Neuronal stem cell (in vitro differentiated cells): Measurements from ENCODE around the gene CLEC4E.
"Not testable (repeated sequence)": the region's sequence is repeated elsewhere in the genome, so short reads cannot be mapped to it uniquely, and the experiment has no call there.

ENCODE experiments used
- DNase-seq: peaks from one replicate; pipeline ENCODE4 v3.0.0-alpha.2; 2013; ENCODE audit warnings: low spot score
- H2AFZ ChIP-seq: one replicate; pipeline ENCODE4 v1.6.1; 2013; ENCODE audit warnings: mild to moderate bottlenecking, low read length, inconsistent platforms
- H2AK5ac ChIP-seq: 2 replicates; pipeline ENCODE4 v1.6.1; 2013; ENCODE audit warnings: low read depth, mild to moderate bottlenecking, inconsistent platforms, low read length, moderate library complexity, mixed read lengths
- H2BK120ac ChIP-seq: 2 replicates; pipeline ENCODE4 v1.6.1; 2013; ENCODE audit warnings: low read depth, mild to moderate bottlenecking, inconsistent platforms, low read length, moderate library complexity, mixed read lengths
- H2BK12ac ChIP-seq: one replicate; pipeline ENCODE4 v1.6.1; 2013; ENCODE audit warnings: low read length, inconsistent platforms
- H2BK15ac ChIP-seq: 2 replicates; pipeline ENCODE4 v1.6.1; 2013; ENCODE audit warnings: mild to moderate bottlenecking, low read length, inconsistent platforms, mixed read lengths
- H2BK5ac ChIP-seq: one replicate; pipeline ENCODE4 v1.6.1; 2013; ENCODE audit warnings: inconsistent platforms, mild to moderate bottlenecking, low read length, moderate library complexity
- H3K14ac ChIP-seq: one replicate; pipeline ENCODE4 v1.6.1; 2013; ENCODE audit warnings: low read length, inconsistent platforms
- H3K18ac ChIP-seq: 2 replicates; pipeline ENCODE4 v1.6.1; 2013; ENCODE audit warnings: low read length, inconsistent platforms
- H3K23ac ChIP-seq: 2 replicates; pipeline ENCODE4 v1.6.1; 2013; ENCODE audit warnings: low read depth, mild to moderate bottlenecking, mixed read lengths, low read length, inconsistent platforms; ENCODE audit not compliant: poor library complexity
- H3K27ac ChIP-seq: replicated peaks from 3 replicates; pipeline ENCODE4 v1.5.1; 2013; ENCODE audit warnings: low read length, inconsistent platforms
- H3K27me3 ChIP-seq, 3 experiments: 2 replicates each; pipeline ENCODE4 v1.6.1; 2013; ENCODE audit warnings: low read length in 3 of 3, mild to moderate bottlenecking in 2 of 3, inconsistent platforms in 1 of 3, low read depth in 1 of 3, mixed read lengths in 1 of 3, moderate library complexity in 1 of 3; ENCODE audit not compliant: control insufficient read depth in 3 of 3, insufficient read depth in 3 of 3
- H3K36me3 ChIP-seq, 2 donors: replicated peaks in 1 of 2; 2 replicates each; pipeline ENCODE4 v1.6.1; 2013; ENCODE audit warnings: low read length in 2 of 2; ENCODE audit not compliant: control insufficient read depth in 2 of 2, insufficient read depth in 2 of 2
- H3K4ac ChIP-seq: 2 replicates; pipeline ENCODE4 v1.6.1; 2013; ENCODE audit warnings: inconsistent platforms, mild to moderate bottlenecking, low read length, moderate library complexity
- H3K4me1 ChIP-seq, 2 donors: 1 replicate in 1 of 2; 2 replicates in 1 of 2; pipeline ENCODE4 v1.6.1; 2013; ENCODE audit warnings: low read length in 2 of 2, low read depth in 1 of 2; ENCODE audit not compliant: control insufficient read depth in 2 of 2, insufficient read depth in 1 of 2
- H3K4me2 ChIP-seq: one replicate; pipeline ENCODE4 v1.6.1; 2013; ENCODE audit warnings: mild to moderate bottlenecking, low read length, inconsistent platforms; ENCODE audit not compliant: insufficient read depth, poor library complexity, severe bottlenecking
- H3K4me3 ChIP-seq, 2 donors: 2 replicates each; pipeline ENCODE4 v1.5.1; 2013; ENCODE audit warnings: low read length in 2 of 2, mild to moderate bottlenecking in 2 of 2, inconsistent platforms in 1 of 2, moderate library complexity in 1 of 2
- H3K79me1 ChIP-seq: one replicate; pipeline ENCODE4 v1.6.1; 2013; ENCODE audit warnings: low read depth, mild to moderate bottlenecking, inconsistent platforms, low read length, moderate library complexity
- H3K9ac ChIP-seq: one replicate; pipeline ENCODE4 v1.6.1; 2013; ENCODE audit warnings: mild to moderate bottlenecking, low read depth, low read length, inconsistent platforms; ENCODE audit not compliant: poor library complexity
- H3K9me3 ChIP-seq, 2 donors: replicated peaks in 1 of 2; 2 replicates each; pipeline versions ENCODE3 to v1.6.1; 2013; ENCODE audit warnings: low read length in 2 of 2, mild to moderate bottlenecking in 2 of 2, inconsistent platforms in 1 of 2, low read depth in 1 of 2, mixed read lengths in 1 of 2, moderate library complexity in 1 of 2; ENCODE audit not compliant: control insufficient read depth in 2 of 2, insufficient read depth in 1 of 2
- H4K8ac ChIP-seq: one replicate; pipeline ENCODE4 v1.6.1; 2013; ENCODE audit warnings: low read depth, mild to moderate bottlenecking, inconsistent platforms, low read length, moderate library complexity
- H4K91ac ChIP-seq: one replicate; pipeline ENCODE4 v1.6.1; 2013; ENCODE audit warnings: low read length, low read depth, mild to moderate bottlenecking, inconsistent platforms; ENCODE audit not compliant: poor library complexity
- WGBS, 2 donors: extraction: QIAGEN DNeasy Blood & Tissue Kit; methylation state at CpG; one replicate each; pipeline ENCODE4 v1.1.7; 2013; ENCODE audit warnings: missing lambda C conversion rate in 2 of 2, mixed read lengths in 1 of 2; ENCODE audit not compliant: insufficient read length in 2 of 2, insufficient replicate concordance in 1 of 2; ENCODE audit errors: extremely low coverage in 2 of 2; 5-methylcytosine and 5-hydroxymethylcytosine counted together

CLEC4E gene

DNA sequence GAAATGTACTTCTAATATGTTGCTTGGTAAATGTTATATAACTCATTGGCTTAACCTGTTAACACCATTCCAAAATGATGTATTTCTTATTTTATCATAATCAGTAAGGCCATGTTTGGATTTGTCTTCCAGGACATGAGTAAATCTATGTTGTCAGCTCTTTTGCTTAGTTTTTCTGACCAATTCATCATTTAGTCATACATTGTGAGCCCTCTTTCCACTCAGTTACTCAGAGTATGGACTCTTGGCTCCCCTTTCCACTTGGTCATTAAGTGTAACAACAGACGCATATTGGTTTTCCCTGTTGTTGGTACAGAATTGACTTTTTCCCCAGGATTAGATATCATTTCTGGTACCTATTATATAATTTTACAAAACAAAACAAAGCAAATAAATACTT, 36.4 kb downstream of the CLEC4E start:
- H2BK15ac ChIP-seq = no peak overlapping the region
- H3K4me1 ChIP-seq = peaks cover 0 to 10% of the 10 kb centered on the region in 2 donors
- no peaks in the 10 kb centered on the region for H3K9me3 ChIP-seq
- no peak overlapping the region for H2AK5ac ChIP-seq
- H3K36me3 ChIP-seq = no peaks in the 10 kb centered on the region
- H3K4ac ChIP-seq = no peak overlapping the region
- no peak overlapping the region for H2BK120ac ChIP-seq
- no peak overlapping the region for H3K4me3 ChIP-seq
- no peak for DNase-seq
- H2BK5ac ChIP-seq = no peak overlapping the region
- no peak overlapping the region for H3K23ac ChIP-seq
- no peak overlapping the region for H3K9ac ChIP-seq
- no peak overlapping the region for H4K91ac ChIP-seq
- no peak overlapping the region for H3K18ac ChIP-seq
- WGBS, 2 donors = no CpG with 5 or more reads among the region's 1 CpG
- H3K27me3 ChIP-seq = peaks cover 0 to 7% (median 0%) of the 10 kb centered on the region in 3 experiments
- H3K14ac ChIP-seq = no peak overlapping the region
- H2BK12ac ChIP-seq = no peak overlapping the region
- no peak overlapping the region for H2AFZ ChIP-seq
- H3K4me2 ChIP-seq = no peak overlapping the region
- no peaks in the 10 kb centered on the region for H3K79me1 ChIP-seq
- H3K27ac ChIP-seq = no peak overlapping the region
- H4K8ac ChIP-seq = no peak overlapping the region

DNA sequence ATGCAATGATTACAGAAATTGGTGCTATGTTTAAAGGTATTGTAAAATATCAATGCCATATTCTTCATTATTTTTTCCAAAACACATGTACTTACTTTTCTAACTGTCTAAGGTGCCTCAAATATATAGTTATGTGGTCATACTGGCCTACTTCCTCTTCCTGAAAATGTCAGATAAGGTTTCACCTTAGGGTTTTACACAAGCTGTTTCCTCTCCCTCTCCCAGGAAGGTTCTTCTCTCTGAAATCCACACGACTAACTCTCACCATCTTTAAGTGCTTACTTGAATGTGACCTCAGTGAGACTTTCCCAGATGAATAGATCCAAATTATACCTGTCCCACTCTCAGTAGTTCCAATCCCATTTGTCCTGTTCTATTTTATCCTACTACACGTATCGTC, 39.0 kb downstream of the CLEC4E start:
- H3K23ac ChIP-seq = no peak overlapping the region
- H4K8ac ChIP-seq = no peak overlapping the region
- 100% methylated on average over 2 of the region's 3 CpGs; no CpG with 5 or more reads in 1 of the 2 donors for WGBS, 2 donors
- no peak for DNase-seq
- H3K4ac ChIP-seq = no peak overlapping the region
- no peak overlapping the region for H2BK12ac ChIP-seq
- no peak overlapping the region for H3K4me2 ChIP-seq
- H3K27ac ChIP-seq = no peak overlapping the region
- no peak overlapping the region for H2AFZ ChIP-seq
- H3K36me3 ChIP-seq = no peaks in the 10 kb centered on the region
- no peak overlapping the region for H4K91ac ChIP-seq
- no peaks in the 10 kb centered on the region for H3K79me1 ChIP-seq
- H3K9me3 ChIP-seq = no peaks in the 10 kb centered on the region
- H2AK5ac ChIP-seq = no peak overlapping the region
- H3K18ac ChIP-seq = no peak overlapping the region
- H3K27me3 ChIP-seq = peaks cover 0 to 8% (median 0%) of the 10 kb centered on the region in 3 experiments
- no peak overlapping the region for H2BK15ac ChIP-seq
- no peaks in the 10 kb centered on the region for H3K4me1 ChIP-seq
- no peak overlapping the region for H2BK5ac ChIP-seq
- no peak overlapping the region for H2BK120ac ChIP-seq
- H3K4me3 ChIP-seq = no peak overlapping the region
- no peak overlapping the region for H3K9ac ChIP-seq
- H3K14ac ChIP-seq = no peak overlapping the region

DNA sequence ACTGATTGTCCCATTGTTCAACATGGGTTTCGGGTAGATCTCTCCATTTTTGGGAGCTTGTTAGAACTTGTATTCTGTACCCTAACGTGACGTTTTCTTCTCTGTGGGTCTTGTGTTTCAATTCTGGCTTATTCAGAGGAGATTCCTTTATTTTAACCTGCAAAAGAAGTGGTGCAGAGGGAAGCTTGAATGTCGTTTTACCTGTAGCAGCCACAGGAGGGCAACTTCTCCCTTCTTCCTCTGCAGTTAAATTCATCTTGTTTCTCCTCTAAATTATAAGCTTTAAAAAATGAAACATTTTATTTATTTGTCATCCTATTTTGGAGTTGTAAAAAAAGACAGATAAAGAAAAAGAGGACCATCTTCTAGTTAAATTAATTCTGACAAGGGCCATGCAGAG, 41.1 kb downstream of the CLEC4E start:
- H2BK5ac ChIP-seq = no peak overlapping the region
- H3K27me3 ChIP-seq = peaks cover 0 to 8% (median 0%) of the 10 kb centered on the region in 3 experiments
- no peak overlapping the region for H4K91ac ChIP-seq
- no peak overlapping the region for H2BK120ac ChIP-seq
- H3K9ac ChIP-seq = no peak overlapping the region
- H3K4me3 ChIP-seq = no peak overlapping the region
- no peak overlapping the region for H3K23ac ChIP-seq
- no peaks in the 10 kb centered on the region for H3K9me3 ChIP-seq
- no peak overlapping the region for H3K4me2 ChIP-seq
- H3K4me1 ChIP-seq = no peaks in the 10 kb centered on the region
- no peak overlapping the region for H3K18ac ChIP-seq
- no peaks in the 10 kb centered on the region for H3K79me1 ChIP-seq
- H4K8ac ChIP-seq = no peak overlapping the region
- no peak overlapping the region for H2AK5ac ChIP-seq
- H2BK15ac ChIP-seq = no peak overlapping the region
- no peak overlapping the region for H3K4ac ChIP-seq
- DNase-seq = no peak
- no peak overlapping the region for H2AFZ ChIP-seq
- H3K14ac ChIP-seq = no peak overlapping the region
- no peaks in the 10 kb centered on the region for H3K36me3 ChIP-seq
- no peak overlapping the region for H2BK12ac ChIP-seq
- no peak overlapping the region for H3K27ac ChIP-seq
- no CpG with 5 or more reads among the region's 4 CpGs for WGBS, 2 donors

DNA sequence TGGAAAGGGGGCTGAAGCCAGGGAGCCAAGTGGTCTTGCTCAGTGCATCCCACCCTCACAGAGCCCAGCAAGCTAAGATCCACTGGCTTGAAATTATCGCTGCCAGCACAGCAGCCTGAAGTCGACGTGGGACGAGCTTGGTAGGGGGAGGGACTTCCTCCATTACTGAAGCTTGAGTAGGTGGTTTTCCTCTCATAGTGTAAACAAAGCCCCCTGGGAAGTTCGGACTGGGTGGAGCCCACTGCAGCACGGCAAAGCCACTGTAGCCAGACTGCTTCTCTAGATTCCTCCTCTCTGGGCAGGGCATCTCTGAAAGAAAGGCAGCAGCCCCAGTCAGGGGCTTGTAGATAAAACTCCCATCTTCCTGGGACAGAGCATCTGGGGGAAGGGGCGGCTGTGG, 44.6 kb downstream of the CLEC4E start:
- not testable (repeated sequence) for H4K8ac ChIP-seq, H3K79me1 ChIP-seq, H3K27me3 ChIP-seq, H2BK12ac ChIP-seq, H2BK5ac ChIP-seq, H3K14ac ChIP-seq, H2AFZ ChIP-seq, H2BK120ac ChIP-seq, H3K18ac ChIP-seq, H3K9me3 ChIP-seq, H3K36me3 ChIP-seq, H3K4ac ChIP-seq, H3K23ac ChIP-seq, H2BK15ac ChIP-seq, H3K9ac ChIP-seq, H4K91ac ChIP-seq, DNase-seq, H2AK5ac ChIP-seq, H3K4me3 ChIP-seq, H3K27ac ChIP-seq, H3K4me1 ChIP-seq, H3K4me2 ChIP-seq
- no CpG with 5 or more reads among the region's 7 CpGs for WGBS, 2 donors
